H1 (cell line): ENCODE data around the gene WDSUB1. TPM values are rescaled to one million over a fixed set of nuclear protein-coding genes. Genes with fewer than 3 reads are reported as not detected.

ENCODE experiments used
- CTCF ChIA-PET: fragments of 300-600 bp; sonication (Branson Sonifier 250); formaldehyde crosslinking; loops from one replicate; lab custom pipeline; 2021; ENCODE audit not compliant: partially characterized antibody; lab: Charles Lee
- POLR2A ChIA-PET: fragments of 300-600 bp; sonication (Branson Sonifier 250); formaldehyde crosslinking; loops from one replicate; lab custom pipeline; 2021; ENCODE audit warnings: inconsistent platforms; ENCODE audit not compliant: partially characterized antibody; lab: Charles Lee
- DNase-seq, 2 experiments: peaks; one replicate each; pipeline versions ENCODE4 v3.0.0 to v3.0.0-alpha.2; 2010 to 2022; ENCODE audit warnings: low spot score in 2 of 2, low read depth in 1 of 2, mixed read lengths in 1 of 2
- FAIRE-seq: peaks from 2 replicates; lab custom pipeline; 2011; peaks lifted over from hg19 to GRCh38; lab: Jason Lieb, UNC
- H2AFZ ChIP-seq: 2 replicates; pipeline ENCODE4 v1.8.1; 2012; ENCODE audit warnings: low read length, inconsistent platforms
- H2AK5ac ChIP-seq: 2 replicates; pipeline ENCODE4 v1.6.1; 2013; ENCODE audit warnings: low read depth, low read length
- H2BK120ac ChIP-seq: replicated peaks from 2 replicates; pipeline ENCODE3; 2013; ENCODE audit warnings: low read depth, low read length, inconsistent platforms
- H2BK12ac ChIP-seq: 2 replicates; pipeline ENCODE4 v1.6.1; 2013; ENCODE audit warnings: low read depth, low read length
- H2BK15ac ChIP-seq: 2 replicates; pipeline ENCODE4 v1.6.1; 2013; ENCODE audit warnings: low read length
- H2BK20ac ChIP-seq: 2 replicates; pipeline ENCODE4 v1.6.1; 2013; ENCODE audit warnings: low read length
- H2BK5ac ChIP-seq: 2 replicates; pipeline ENCODE4 v1.6.1; 2013; ENCODE audit warnings: low read depth, low read length
- H3K14ac ChIP-seq: 2 replicates; pipeline ENCODE4 v1.6.1; 2013; ENCODE audit warnings: inconsistent platforms; ENCODE audit not compliant: insufficient read length
- H3K18ac ChIP-seq: 2 replicates; pipeline ENCODE4 v1.6.1; 2013; ENCODE audit warnings: low read length; ENCODE audit errors: extremely low read depth
- H3K23ac ChIP-seq: 2 replicates; pipeline ENCODE4 v1.6.1; 2013; ENCODE audit warnings: inconsistent platforms; ENCODE audit not compliant: insufficient read length
- H3K23me2 ChIP-seq: 2 replicates; pipeline ENCODE4 v1.6.1; 2013; ENCODE audit warnings: low read depth, low read length
- H3K27ac ChIP-seq: 2 replicates; pipeline ENCODE4 v1.6.1; 2011; ENCODE audit warnings: low read depth, low read length, inconsistent platforms
- H3K27me3 ChIP-seq, 4 experiments: replicated peaks in 1 of 4; 1 replicate in 1 of 4; 2 replicates in 3 of 4; pipeline versions ENCODE4 v1.6.1 to v1.8.1; 2011 to 2013; ENCODE audit warnings: low read length in 3 of 4, mild to moderate bottlenecking in 3 of 4, inconsistent platforms in 2 of 4, mixed read lengths in 2 of 4, moderate library complexity in 1 of 4; ENCODE audit not compliant: control insufficient read depth in 3 of 4, insufficient read depth in 3 of 4; ENCODE audit errors: extremely low read depth in 1 of 4
- H3K36me3 ChIP-seq, 4 experiments: 2 replicates each; pipeline versions ENCODE4 v1.6.1 to v1.8.1; 2011 to 2013; ENCODE audit warnings: mild to moderate bottlenecking in 4 of 4, low read length in 3 of 4, moderate library complexity in 2 of 4, control low read depth in 1 of 4, inconsistent platforms in 1 of 4; ENCODE audit not compliant: insufficient read depth in 4 of 4, control insufficient read depth in 2 of 4
- H3K4ac ChIP-seq: replicated peaks from 2 replicates; pipeline ENCODE3; 2013; ENCODE audit warnings: low read length, low read depth, mixed read lengths, inconsistent platforms; ENCODE audit not compliant: insufficient read length
- H3K4me1 ChIP-seq, 4 experiments: replicated peaks in 1 of 4; 1 replicate in 1 of 4; 2 replicates in 3 of 4; pipeline versions ENCODE4 v1.6.1 to v1.8.1; 2011 to 2013; ENCODE audit warnings: low read length in 3 of 4, inconsistent platforms in 2 of 4, mixed read lengths in 1 of 4; ENCODE audit not compliant: insufficient read depth in 4 of 4, control insufficient read depth in 3 of 4
- H3K4me2 ChIP-seq, 2 experiments: 2 replicates each; pipeline versions ENCODE4 v1.6.1 to v1.8.1; 2011 to 2013; ENCODE audit warnings: low read depth in 2 of 2, low read length in 2 of 2, control low read depth in 1 of 2, inconsistent platforms in 1 of 2, mild to moderate bottlenecking in 1 of 2; ENCODE audit not compliant: insufficient read depth in 1 of 2
- H3K4me3 ChIP-seq, 4 experiments: fragments of 200-600, 300-600 bp in 1 of 4; sonication (generic), shearing (Covaris generic), sonication (Bioruptor Twin) in 1 of 4; 2 replicates each; pipeline versions ENCODE4 v1.5.1 to v1.8.1; 2011 to 2016; ENCODE audit warnings: low read length in 4 of 4, low read depth in 3 of 4, control low read depth in 2 of 4, inconsistent platforms in 2 of 4, mild to moderate bottlenecking in 2 of 4, mixed read lengths in 1 of 4, moderate library complexity in 1 of 4; ENCODE audit not compliant: insufficient read depth in 2 of 4; ENCODE audit errors: extremely low read depth in 1 of 4
- H3K56ac ChIP-seq: replicated peaks from 2 replicates; pipeline ENCODE3; 2013; ENCODE audit warnings: low read depth, mild to moderate bottlenecking, mixed read lengths, low read length, inconsistent platforms; ENCODE audit not compliant: insufficient read length
- H3K79me1 ChIP-seq: 2 replicates; pipeline ENCODE4 v1.6.1; 2013; ENCODE audit warnings: low read depth, low read length, control low read depth
- H3K79me2 ChIP-seq, 2 experiments: 2 replicates each; pipeline versions ENCODE4 v1.6.1 to v1.8.1; 2012 to 2013; ENCODE audit warnings: low read length in 2 of 2, mild to moderate bottlenecking in 2 of 2, inconsistent platforms in 1 of 2; ENCODE audit not compliant: insufficient read depth in 2 of 2, control insufficient read depth in 1 of 2
- H3K9ac ChIP-seq, 4 experiments: replicated peaks in 1 of 4; 1 replicate in 1 of 4; 2 replicates in 3 of 4; pipeline versions ENCODE4 v1.6.1 to v1.8.1; 2011 to 2013; ENCODE audit warnings: low read depth in 3 of 4, low read length in 3 of 4, control low read depth in 2 of 4, mild to moderate bottlenecking in 2 of 4, moderate library complexity in 2 of 4, inconsistent platforms in 1 of 4; ENCODE audit errors: extremely low read depth in 1 of 4
- H3K9me3 ChIP-seq, 2 experiments: 2 replicates each; pipeline versions ENCODE4 v1.6.1 to v1.8.1; 2012 to 2013; ENCODE audit warnings: mild to moderate bottlenecking in 2 of 2, moderate library complexity in 2 of 2, control low read depth in 1 of 2, inconsistent platforms in 1 of 2, low read depth in 1 of 2, low read length in 1 of 2, mixed read lengths in 1 of 2; ENCODE audit not compliant: insufficient read depth in 2 of 2
- H4K20me1 ChIP-seq, 2 experiments: replicated peaks in 1 of 2; 2 replicates each; pipeline versions ENCODE3 to v1.8.1; 2011 to 2013; ENCODE audit warnings: inconsistent platforms in 2 of 2, low read length in 2 of 2, mild to moderate bottlenecking in 1 of 2; ENCODE audit not compliant: insufficient read depth in 2 of 2, control insufficient read depth in 1 of 2
- H4K5ac ChIP-seq: 2 replicates; pipeline ENCODE4 v1.6.1; 2013; ENCODE audit warnings: low read length, low read depth, mixed read lengths, inconsistent platforms; ENCODE audit not compliant: insufficient read length
- H4K8ac ChIP-seq: 2 replicates; pipeline ENCODE4 v1.8.0; 2013; ENCODE audit warnings: mild to moderate bottlenecking, moderate library complexity, low read length, inconsistent platforms; ENCODE audit not compliant: insufficient read depth; ENCODE audit errors: extremely low read depth
- H4K91ac ChIP-seq: replicated peaks from 2 replicates; pipeline ENCODE3; 2013; ENCODE audit warnings: low read length, mixed read lengths, inconsistent platforms; ENCODE audit not compliant: insufficient read length
- BACH1 ChIP-seq: IDR thresholded peaks from 2 replicates; pipeline ENCODE4 v1.6.1; 2012; ENCODE audit warnings: low read length, improper control_type of control experiment
- CBX5 ChIP-seq: fragments of 300-800, 300-1000 bp; sonication (generic); IDR thresholded peaks from 2 replicates; pipeline ENCODE4 v1.7.1; 2016; ENCODE audit warnings: antibody characterized with exemption, low read length, low read depth
- CBX8 ChIP-seq: fragments of 300-800, 300-1000 bp; sonication (generic); IDR thresholded peaks from 2 replicates; pipeline ENCODE4 v1.7.1; 2016; ENCODE audit warnings: low read depth, low read length, borderline replicate concordance
- CHD1 ChIP-seq: IDR thresholded peaks from 2 replicates; pipeline ENCODE4 v1.6.1; 2012; ENCODE audit warnings: low read depth, low read length, improper control_type of control experiment
- CTBP2 ChIP-seq: IDR thresholded peaks from 2 replicates; pipeline ENCODE4 v1.7.0; 2011; ENCODE audit warnings: borderline replicate concordance, mild to moderate bottlenecking, moderate library complexity, mixed read lengths, low read length; ENCODE audit not compliant: insufficient read depth, insufficient read length
- EP300 ChIP-seq, 2 experiments: IDR thresholded peaks; 1 replicate in 1 of 2; 2 replicates in 1 of 2; pipeline ENCODE4 v1.6.1; 2011 to 2012; ENCODE audit warnings: low read depth in 2 of 2, low read length in 2 of 2, mild to moderate bottlenecking in 2 of 2, borderline replicate concordance in 1 of 2, inconsistent platforms in 1 of 2, moderate library complexity in 1 of 2
- EZH2 ChIP-seq: fragments of 200-600 bp; sonication (generic); IDR thresholded peaks from 2 replicates; pipeline ENCODE4 v1.7.1; 2012; ENCODE audit warnings: low read depth, mild to moderate bottlenecking, moderate library complexity, low read length, inconsistent platforms; ENCODE audit not compliant: severe bottlenecking
- GABPA ChIP-seq: IDR thresholded peaks from 2 replicates; pipeline ENCODE4 v1.6.1; 2011; ENCODE audit warnings: mild to moderate bottlenecking, low read length, moderate library complexity, borderline replicate concordance; ENCODE audit not compliant: insufficient read depth
- KDM4A ChIP-seq: IDR thresholded peaks from one replicate; pipeline ENCODE4 v1.7.1; 2012; ENCODE audit warnings: low read depth, mild to moderate bottlenecking, moderate library complexity, low read length, inconsistent platforms; ENCODE audit not compliant: severe bottlenecking
- RBBP5 ChIP-seq: IDR thresholded peaks from 2 replicates; pipeline ENCODE4 v1.7.1; 2012; ENCODE audit warnings: low read depth, mild to moderate bottlenecking, inconsistent platforms, low read length, moderate library complexity, borderline replicate concordance
- SIRT6 ChIP-seq: IDR thresholded peaks from one replicate; pipeline ENCODE4 v1.7.1; 2012; ENCODE audit warnings: low read length, inconsistent platforms
- SP4 ChIP-seq: IDR thresholded peaks from 2 replicates; pipeline ENCODE4 v1.6.1; 2012; ENCODE audit warnings: low read length, inconsistent platforms
- TBP ChIP-seq: IDR thresholded peaks from 2 replicates; pipeline ENCODE4 v1.6.1; 2011; ENCODE audit warnings: low read depth, low read length, improper control_type of control experiment
- WGBS, 2 experiments: shearing (Covaris generic) in 1 of 2; methylation state at CpG; one replicate each; pipeline versions ENCODE4 v1.1.6 to v1.1.7; 2013 to 2015; ENCODE audit warnings: low lambda C conversion rate in 2 of 2, mixed read lengths in 2 of 2, inconsistent platforms in 1 of 2, low coverage in 1 of 2, missing lambda C conversion rate in 1 of 2; ENCODE audit not compliant: insufficient replicate concordance in 2 of 2, insufficient coverage in 1 of 2, insufficient read length in 1 of 2; ENCODE audit errors: extremely low coverage in 1 of 2, missing lambda C conversion rate in 1 of 2; 5-methylcytosine and 5-hydroxymethylcytosine counted together
- polyA plus RNA-seq, 7 experiments: library from polyadenylated mRNA; depleted of rRNA in 3 of 7; stranded (reverse) in 5 of 7; unstranded in 2 of 7; fragments of >200 nt in 5 of 7; fragments of 200-250 nt in 2 of 7; gene quantifications; 1 replicate in 5 of 7; 2 replicates in 1 of 7; 4 replicates in 1 of 7; pipeline versions ENCODE4 v1.2.1 to v1.2.3, GENCODE V29; 2011 to 2013; ENCODE audit warnings: missing spikeins in 2 of 7, mixed read lengths in 2 of 7
- total RNA-seq: library from RNA; stranded (reverse); fragmentation: NEBNext Ultra II Directional; extraction: Animal tissue kit (Norgen Biotek cat#: 25700); gene quantifications from 2 replicates; pipeline ENCODE4 v1.2.1, GENCODE V29; 2021

Gene WDSUB1
- total and polyA plus RNA-seq, 2 of the 8 experiments (the other 6 are each of a cell fraction or from before 2014, with no cell fraction given) = 5.5 to 8.0 TPM

GRCh38 chr2:159199761-159200465 is 86.6 kb downstream of the WDSUB1 start:
- no peaks in the 10 kb centered on the region for H3K79me2 ChIP-seq
- H3K23ac ChIP-seq = no peak overlapping the region
- FAIRE-seq = no peak
- H4K20me1 ChIP-seq = peaks cover 0 to 5% of the 10 kb centered on the region in 2 experiments
- no peak overlapping the region for H3K4me3 ChIP-seq
- H4K8ac ChIP-seq = no peak overlapping the region
- no peak overlapping the region for H2BK12ac ChIP-seq
- no peak overlapping the region for H2BK20ac ChIP-seq
- no peak overlapping the region for H3K4ac ChIP-seq
- H3K27ac ChIP-seq = no peak overlapping the region
- H3K9ac ChIP-seq = no peak overlapping the region
- H4K91ac ChIP-seq = no peak overlapping the region
- H3K4me2 ChIP-seq = no peak overlapping the region
- H3K23me2 ChIP-seq = no peaks in the 10 kb centered on the region
- no peak overlapping the region for H4K5ac ChIP-seq
- H2BK120ac ChIP-seq = no peak overlapping the region
- no peak overlapping the region for H3K14ac ChIP-seq
- no peak overlapping the region for H2BK5ac ChIP-seq
- no peaks in the 10 kb centered on the region for H3K79me1 ChIP-seq
- CTCF ChIA-PET = interaction anchor here (0.6 to 1.7 kb wide), 10 partner anchors 9 to 283 kb away, joined by 3 to 7 read pairs (median 4); no protein-coding TSS in a partner anchor
- POLR2A ChIA-PET = no interaction called here
- DNase-seq = no peak
- H3K18ac ChIP-seq = no peak overlapping the region
- H2BK15ac ChIP-seq = no peak overlapping the region
- H3K56ac ChIP-seq = no peak overlapping the region
- 87% methylated on average over 4 of the region's 4 CpGs; no CpG with 5 or more reads in 1 of the 2 experiments for WGBS, 2 experiments
- no peaks in the 10 kb centered on the region; a peak in 2 of 7 replicates for H3K4me1 ChIP-seq
- H3K27me3 ChIP-seq = no peaks in the 10 kb centered on the region
- H3K9me3 ChIP-seq = no peaks in the 10 kb centered on the region
- H2AK5ac ChIP-seq = no peak overlapping the region
- no peaks in the 10 kb centered on the region for H3K36me3 ChIP-seq
- H2AFZ ChIP-seq = no peak overlapping the region
- TF ChIP-seq CTBP2 (no peak), SIRT6 (no peak), CHD1 (no peak), TBP (no peak), GABPA (no peak), RBBP5 (no peak), EP300 (IDR thresholded peaks at IDR 0.05; ENCODE audit: borderline replicate concordance in 1 of 2, low read depth in 2 of 2, low read length in 2 of 2) (no peak), CBX5 (no peak), SP4 (no peak), CBX8 (no peak), KDM4A (no peak), EZH2 (no peak), BACH1 (no peak)
